ENCODE results near the gene HIBCH. TPM values are rescaled to one million over a fixed set of nuclear protein-coding genes. Genes with fewer than 3 reads are reported as not detected.
"Not testable (repeated sequence)": the region's sequence is repeated elsewhere in the genome, so short reads cannot be mapped to it uniquely, and the experiment has no call there.

Gene HIBCH
- total RNA-seq, 4 donors from 2014 or later = 15.6 to 19.9 (median 17.8) TPM

- Histone ChIP-seq H3K36me3 (no peaks in the 10 kb centered on the region), H3K27me3 (no peaks in the 10 kb centered on the region), H3K27ac (peak overlapping the region in 3 of 4 donors; percentile 51 to 88 (median 74)), H3K9me3 (no peaks in the 10 kb centered on the region), H3K4me3 (no peak overlapping the region), H3K4me1 (peaks cover 0 to 42% (median 13%) of the 10 kb centered on the region in 4 donors)
- no peak for TF ChIP-seq POLR2A (IDR thresholded peaks at IDR 0.05)
- no peak for TF ChIP-seq CTCF (IDR thresholded peaks at IDR 0.05)
- TF ChIP-seq EP300 (IDR thresholded peaks at IDR 0.05) = no peak
- WGBS, 2 donors = 56 to 70% methylated on average over 3 of the region's 3 CpGs
- DNase-seq (ENCODE audit: low spot score in 2 of 2) = no peak
These were observed 160.7 kb downstream of the HIBCH start for GRCh38 chr2:190158798-190159434.

GRCh38 chr2:190157613-190158528 lies 161.8 kb downstream of the HIBCH start:
- H3K4me3 ChIP-seq; H3K27me3 ChIP-seq; DNase-seq (ENCODE audit: low spot score in 2 of 2); H3K9me3 ChIP-seq; H3K36me3 ChIP-seq: not testable (repeated sequence)
- 63 to 71% methylated on average over 10 of the region's 10 CpGs for WGBS, 2 donors
- Histone ChIP-seq H3K27ac (peak overlapping the region in 3 of 4 donors; percentile 24 to 88 (median 74)), H3K4me1 (peaks cover 0 to 42% (median 13%) of the 10 kb centered on the region in 4 donors)

- Histone ChIP-seq H3K4me1 (peaks cover 0 to 34% (median 9%) of the 10 kb centered on the region in 4 donors), H3K9me3 (no peaks in the 10 kb centered on the region), H3K36me3 (no peaks in the 10 kb centered on the region), H3K27ac (peak overlapping the region in 3 of 4 donors; percentile 52 to 88 (median 74)), H3K27me3 (no peaks in the 10 kb centered on the region), H3K4me3 (no peak overlapping the region)
- DNase-seq (ENCODE audit: low spot score in 2 of 2) = no peak
- TF ChIP-seq CTCF (IDR thresholded peaks at IDR 0.05) (no peak), EP300 (IDR thresholded peaks at IDR 0.05) (no peak), POLR2A (IDR thresholded peaks at IDR 0.05) (no peak)
- 87 to 89% methylated on average over 4 of the region's 4 CpGs for WGBS, 2 donors
These were observed 163.0 kb downstream of the HIBCH start for GRCh38 chr2:190156530-190157212.

Other genes with a start within 250 kb of the HIBCH start
- gene INPP1, start 23.8 kb upstream of the HIBCH start, total RNA-seq = 10 to 100 TPM; 14.7 to 21.0 (median 15.8) TPM
- gene MFSD6, start 88.5 kb upstream of the HIBCH start, total RNA-seq = 10 to 100 TPM; 87.1 to 96.6 (median 92.4) TPM
- 1 to 10 TPM; 1.8 to 7.2 (median 3.1) TPM for gene NEMP2, start 214.9 kb upstream of the HIBCH start, total RNA-seq

Data from tibial nerve (tissue), 4 donors.